ENCODE measurements around the gene VPS39. TPM values are rescaled to one million over a fixed set of nuclear protein-coding genes. Genes with fewer than 3 reads are reported as not detected.

The VPS39 gene
- total RNA-seq, 1 donor from 2014 or later, result 88.9 TPM

GRCh38 chr15:42171122-42171521 is 37.0 kb downstream of the VPS39 start:
- TF ChIP-seq, protein P1, sequence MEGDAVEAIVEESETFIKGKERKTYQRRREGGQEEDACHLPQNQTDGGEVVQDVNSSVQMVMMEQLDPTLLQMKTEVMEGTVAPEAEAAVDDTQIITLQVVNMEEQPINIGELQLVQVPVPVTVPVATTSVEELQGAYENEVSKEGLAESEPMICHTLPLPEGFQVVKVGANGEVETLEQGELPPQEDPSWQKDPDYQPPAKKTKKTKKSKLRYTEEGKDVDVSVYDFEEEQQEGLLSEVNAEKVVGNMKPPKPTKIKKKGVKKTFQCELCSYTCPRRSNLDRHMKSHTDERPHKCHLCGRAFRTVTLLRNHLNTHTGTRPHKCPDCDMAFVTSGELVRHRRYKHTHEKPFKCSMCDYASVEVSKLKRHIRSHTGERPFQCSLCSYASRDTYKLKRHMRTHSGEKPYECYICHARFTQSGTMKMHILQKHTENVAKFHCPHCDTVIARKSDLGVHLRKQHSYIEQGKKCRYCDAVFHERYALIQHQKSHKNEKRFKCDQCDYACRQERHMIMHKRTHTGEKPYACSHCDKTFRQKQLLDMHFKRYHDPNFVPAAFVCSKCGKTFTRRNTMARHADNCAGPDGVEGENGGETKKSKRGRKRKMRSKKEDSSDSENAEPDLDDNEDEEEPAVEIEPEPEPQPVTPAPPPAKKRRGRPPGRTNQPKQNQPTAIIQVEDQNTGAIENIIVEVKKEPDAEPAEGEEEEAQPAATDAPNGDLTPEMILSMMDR (IDR thresholded peaks at IDR 0.05; ENCODE audit: unreplicated experiment), result no peak
- no peaks in the 10 kb centered on the region for H3K9me3 Mint-ChIP-seq (ENCODE audit: low read depth)
- no peaks in the 10 kb centered on the region for H3K4me1 Mint-ChIP-seq (ENCODE audit: low read depth)
- no peak overlapping the region for H3K4me3 Mint-ChIP-seq (ENCODE audit: low read depth)
- H3K27ac Mint-ChIP-seq, result no peak overlapping the region
- no peaks in the 10 kb centered on the region for H3K27me3 Mint-ChIP-seq
- H3K36me3 Mint-ChIP-seq (ENCODE audit: insufficient read depth), result peaks cover 23% of the 10 kb centered on the region
- no peak for DNase-seq (ENCODE audit: low spot score, unreplicated experiment)

GRCh38 chr15:42166225-42166940 is 41.7 kb downstream of the VPS39 start:
- Mint-ChIP-seq H3K4me1 (ENCODE audit: low read depth) (no peaks in the 10 kb centered on the region), H3K27ac (no peak overlapping the region), H3K4me3 (ENCODE audit: low read depth) (no peak overlapping the region), H3K36me3 (ENCODE audit: insufficient read depth) (peaks cover 28% of the 10 kb centered on the region), H3K27me3 (no peaks in the 10 kb centered on the region), H3K9me3 (ENCODE audit: low read depth) (no peaks in the 10 kb centered on the region)
- TF ChIP-seq, protein P1 (IDR thresholded peaks at IDR 0.05; ENCODE audit: unreplicated experiment), result no peak
- DNase-seq (ENCODE audit: low spot score, unreplicated experiment), result no peak

- Mint-ChIP-seq H3K27me3 (no peaks in the 10 kb centered on the region), H3K36me3 (ENCODE audit: insufficient read depth) (peaks cover 28% of the 10 kb centered on the region), H3K4me1 (ENCODE audit: low read depth) (no peaks in the 10 kb centered on the region), H3K27ac (no peak overlapping the region), H3K9me3 (ENCODE audit: low read depth) (no peaks in the 10 kb centered on the region), H3K4me3 (ENCODE audit: low read depth) (no peak overlapping the region)
- DNase-seq (ENCODE audit: low spot score, unreplicated experiment), result no peak
- TF ChIP-seq, protein P1 (IDR thresholded peaks at IDR 0.05; ENCODE audit: unreplicated experiment), result no peak
Measured at GRCh38 chr15:42165106-42165505, 43.0 kb downstream of the VPS39 start.

GRCh38 chr15:42163947-42164550 is 44.1 kb downstream of the VPS39 start:
- Mint-ChIP-seq H3K4me3 (ENCODE audit: low read depth) (no peak overlapping the region), H3K9me3 (ENCODE audit: low read depth) (no peaks in the 10 kb centered on the region), H3K36me3 (ENCODE audit: insufficient read depth) (peaks cover 27% of the 10 kb centered on the region), H3K27me3 (no peaks in the 10 kb centered on the region), H3K27ac (no peak overlapping the region), H3K4me1 (ENCODE audit: low read depth) (no peaks in the 10 kb centered on the region)
- DNase-seq (ENCODE audit: low spot score, unreplicated experiment), result no peak
- TF ChIP-seq, protein P1 (IDR thresholded peaks at IDR 0.05; ENCODE audit: unreplicated experiment), result no peak

DNA sequence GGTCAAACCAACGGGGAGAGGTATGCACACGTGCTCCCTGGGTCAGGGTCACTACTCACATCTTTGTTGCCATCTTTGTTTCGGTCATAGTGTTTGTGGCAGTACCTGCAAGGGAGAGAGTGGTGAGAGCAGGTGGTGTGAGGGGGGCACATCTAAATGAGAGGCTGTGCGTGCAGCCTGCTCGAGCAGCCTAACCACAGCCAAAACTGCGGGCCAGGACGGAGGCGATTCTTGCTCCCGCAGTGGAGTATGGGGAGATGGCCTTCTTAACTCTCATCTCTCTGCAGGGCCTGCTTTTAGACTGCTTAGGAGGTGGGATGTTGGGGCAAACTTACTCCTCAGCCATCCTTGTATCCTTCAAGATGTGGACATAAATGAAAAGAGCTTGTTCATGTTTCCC is 44.8 kb downstream of the VPS39 start:
- Mint-ChIP-seq H3K27me3 (no peaks in the 10 kb centered on the region), H3K4me1 (ENCODE audit: low read depth) (no peaks in the 10 kb centered on the region), H3K36me3 (ENCODE audit: insufficient read depth) (peaks cover 27% of the 10 kb centered on the region), H3K27ac (no peak overlapping the region), H3K4me3 (ENCODE audit: low read depth) (no peak overlapping the region), H3K9me3 (ENCODE audit: low read depth) (no peaks in the 10 kb centered on the region)
- TF ChIP-seq, protein P1 (IDR thresholded peaks at IDR 0.05; ENCODE audit: unreplicated experiment), result no peak
- no peak for DNase-seq (ENCODE audit: low spot score, unreplicated experiment)

Measured in progenitor cell of endocrine pancreas (in vitro differentiated cells).